Mucosa of descending colon (tissue), 3 donors: ENCODE results near the gene GAS2L2. TPM values are rescaled to one million over a fixed set of nuclear protein-coding genes. Genes with fewer than 3 reads are reported as not detected.
A peak's percentile ranks its signal among the peaks of the same experiment; 100 is the strongest.

ENCODE experiments used
- ATAC-seq: fragments of 200-7000 bp; cut with Tn5 transposase; one replicate; pipeline ENCODE4 v1.9.1; 2020; ENCODE audit warnings: mild to moderate bottlenecking, moderate library complexity
- DNase-seq, 3 donors: peaks; one replicate each; pipeline ENCODE4 v3.0.0-alpha.2; 2020
- H3K36me3 ChIP-seq: fragments of 200-600 bp; one replicate; pipeline ENCODE4 v1.8.0; 2021; ENCODE audit warnings: low read depth, mild to moderate bottlenecking
- H3K4me1 ChIP-seq: fragments of 200-600 bp; one replicate; pipeline ENCODE4 v1.8.0; 2021; ENCODE audit warnings: low read depth, mild to moderate bottlenecking
- H3K4me3 ChIP-seq: fragments of 200-600 bp; one replicate; pipeline ENCODE4 v1.8.0; 2021; ENCODE audit warnings: mild to moderate bottlenecking
- H3K9me3 ChIP-seq: fragments of 200-600 bp; one replicate; pipeline ENCODE4 v1.8.0; 2021; ENCODE audit warnings: mild to moderate bottlenecking
- CTCF ChIP-seq: fragments of 200-600 bp; IDR thresholded peaks from one replicate; pipeline ENCODE4 v1.8.0; 2022; ENCODE audit warnings: antibody characterized with exemption, mild to moderate bottlenecking
- intact Hi-C, 2 donors: fragments of 100-400 bp; cut with DNase I in 1 of 2; cut with micrococcal nuclease in 1 of 2; formaldehyde crosslinking; loops; one replicate each; pipeline versions ENCODE4 v1.11.0 to v1.11.1; 2022; cut with DNase I, micrococcal nuclease
- total RNA-seq, 3 donors: library from RNA; stranded (reverse); fragmentation: NEBNext Ultra II Directional in 2 of 3; extraction: Animal tissue kit (Norgen Biotek cat#: 25700) in 2 of 3; gene quantifications; one replicate each; pipeline versions ENCODE4 v1.2.1 to v1.2.4, GENCODE V29; 2021 to 2023
- donor health status: DM: no; HTN: no; CAD: no; lungs with moderate emphysema.
- donor health status: DM: no; HTN: no; CAD: no.
- donor health status: DM: no; HTN: yes; CAD: no.

Gene GAS2L2
- total RNA-seq, 3 donors from 2014 or later, result not detected

GRCh38 chr17:35734396-35734795, 18.6 kb downstream of the GAS2L2 start:
- intact Hi-C loops, result no loop called here

GRCh38 chr17:35733366-35733765, 19.7 kb downstream of the GAS2L2 start:
- Histone ChIP-seq H3K4me3 (no peak overlapping the region), H3K4me1 (peaks cover 8% of the 10 kb centered on the region), H3K36me3 (no peaks in the 10 kb centered on the region), H3K9me3 (no peaks in the 10 kb centered on the region)
- no peak for ATAC-seq
- intact Hi-C loops, result no loop called here
- no peak for DNase-seq
- no peak for TF ChIP-seq CTCF

More at GRCh38 chr17:35734396-35734795, 18.6 kb downstream of the GAS2L2 start:
- TF ChIP-seq CTCF, result no peak
- ATAC-seq, result no peak
- DNase-seq, result no peak
- Histone ChIP-seq H3K4me1 (peaks cover 8% of the 10 kb centered on the region), H3K4me3 (no peak overlapping the region), H3K36me3 (no peaks in the 10 kb centered on the region), H3K9me3 (no peaks in the 10 kb centered on the region)

- no peak for DNase-seq
- Histone ChIP-seq H3K36me3 (no peaks in the 10 kb centered on the region), H3K4me1 (peaks cover 8% of the 10 kb centered on the region), H3K9me3 (no peaks in the 10 kb centered on the region), H3K4me3 (no peak overlapping the region)
- ATAC-seq, result no peak
- intact Hi-C loops, result no loop called here
- no peak for TF ChIP-seq CTCF
Observed at GRCh38 chr17:35732806-35733136, 20.3 kb downstream of the GAS2L2 start.

- DNase-seq, result no peak
- no peak for TF ChIP-seq CTCF
- Histone ChIP-seq H3K36me3 (no peaks in the 10 kb centered on the region), H3K4me1 (peaks cover 8% of the 10 kb centered on the region), H3K9me3 (no peaks in the 10 kb centered on the region), H3K4me3 (no peak overlapping the region)
- ATAC-seq, result peak; percentile 11
- intact Hi-C loops, result no loop called here
Observed at GRCh38 chr17:35731917-35732805, 20.9 kb downstream of the GAS2L2 start.

GRCh38 chr17:35731239-35731916, 21.7 kb downstream of the GAS2L2 start, which contains the start of gene RASL10B:
Gene RASL10B (plus strand): TSS chr17:35731639. CDS start chr17:35735185, 3,546 bp downstream.
- TF ChIP-seq CTCF, result no peak
- intact Hi-C loops, result no loop called here
- DNase-seq (peak in 2 of 3 donors; percentile 49 to 57), ATAC-seq (peak; percentile 72)
- peaks cover 8% of the 10 kb centered on the region for H3K4me1 ChIP-seq
- no peaks in the 10 kb centered on the region for H3K9me3 ChIP-seq
- no peaks in the 10 kb centered on the region for H3K36me3 ChIP-seq
- H3K4me3 ChIP-seq, result peak within 1 kb of the TSS; percentile 19
